WI38 (cell line): ENCODE measurements around the gene BLM.
"Not testable (repeated sequence)": the region's sequence is repeated elsewhere in the genome, so short reads cannot be mapped to it uniquely, and the experiment has no call there.

Experiments used
- H3K4me3 ChIP-seq: 2 replicates; pipeline ENCODE4 v1.5.1; 2011; ENCODE audit warnings: low read depth, mild to moderate bottlenecking, control low read depth, low read length
- TF ChIP-seq, protein P1 (sequence below): IDR thresholded peaks from 2 replicates; pipeline ENCODE4 v1.5.1; 2012; ENCODE audit warnings: low read depth, mild to moderate bottlenecking, control low read depth, low read length

The BLM gene

GRCh38 chr15:90685591-90686434 lies 31.3 kb upstream of the BLM start:
- H3K4me3 ChIP-seq, result no peak overlapping the region
- TF ChIP-seq, protein P1, sequence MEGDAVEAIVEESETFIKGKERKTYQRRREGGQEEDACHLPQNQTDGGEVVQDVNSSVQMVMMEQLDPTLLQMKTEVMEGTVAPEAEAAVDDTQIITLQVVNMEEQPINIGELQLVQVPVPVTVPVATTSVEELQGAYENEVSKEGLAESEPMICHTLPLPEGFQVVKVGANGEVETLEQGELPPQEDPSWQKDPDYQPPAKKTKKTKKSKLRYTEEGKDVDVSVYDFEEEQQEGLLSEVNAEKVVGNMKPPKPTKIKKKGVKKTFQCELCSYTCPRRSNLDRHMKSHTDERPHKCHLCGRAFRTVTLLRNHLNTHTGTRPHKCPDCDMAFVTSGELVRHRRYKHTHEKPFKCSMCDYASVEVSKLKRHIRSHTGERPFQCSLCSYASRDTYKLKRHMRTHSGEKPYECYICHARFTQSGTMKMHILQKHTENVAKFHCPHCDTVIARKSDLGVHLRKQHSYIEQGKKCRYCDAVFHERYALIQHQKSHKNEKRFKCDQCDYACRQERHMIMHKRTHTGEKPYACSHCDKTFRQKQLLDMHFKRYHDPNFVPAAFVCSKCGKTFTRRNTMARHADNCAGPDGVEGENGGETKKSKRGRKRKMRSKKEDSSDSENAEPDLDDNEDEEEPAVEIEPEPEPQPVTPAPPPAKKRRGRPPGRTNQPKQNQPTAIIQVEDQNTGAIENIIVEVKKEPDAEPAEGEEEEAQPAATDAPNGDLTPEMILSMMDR, result no peak

DNA sequence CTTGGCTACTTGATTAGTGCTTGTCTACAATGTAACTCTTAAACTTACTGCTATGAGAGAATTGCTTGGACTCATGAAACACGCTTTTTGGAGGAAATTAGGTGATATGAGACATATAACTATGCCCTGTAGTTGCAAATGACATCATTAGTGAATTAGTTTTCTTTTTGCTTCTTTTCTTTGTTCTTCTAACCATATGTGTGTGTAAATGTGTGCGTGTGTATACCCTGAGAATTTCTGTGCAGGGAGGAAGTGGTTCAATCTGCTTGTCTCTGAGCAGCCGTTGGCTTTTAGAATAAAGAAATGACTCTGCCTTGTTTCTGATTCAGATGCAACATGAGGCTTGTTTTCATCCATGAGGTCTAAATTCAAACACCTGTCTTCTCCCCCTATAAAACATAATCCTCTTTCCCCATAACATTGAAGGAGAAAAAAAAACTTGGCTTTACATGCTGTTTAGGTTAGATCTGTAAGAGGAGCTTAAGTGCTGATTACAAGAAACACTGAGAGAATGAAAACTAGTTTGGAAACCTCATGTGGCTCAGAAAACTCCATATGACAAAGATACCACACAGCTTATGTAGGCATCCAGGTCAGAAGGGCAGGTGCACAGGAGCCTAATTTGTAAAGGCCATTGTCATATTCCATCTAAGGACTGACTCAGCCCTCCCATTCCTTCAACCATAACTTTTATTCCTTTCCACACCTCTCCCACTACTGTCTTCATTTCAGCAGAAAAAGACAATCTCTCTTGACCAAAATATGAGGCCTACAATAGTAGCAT lies 30.5 kb upstream of the BLM start:
- no peak overlapping the region for H3K4me3 ChIP-seq
- TF ChIP-seq, protein P1, result no peak

- H3K4me3 ChIP-seq, result not testable (repeated sequence)
These were observed 27.7 kb upstream of the BLM start for GRCh38 chr15:90689326-90689961.

DNA sequence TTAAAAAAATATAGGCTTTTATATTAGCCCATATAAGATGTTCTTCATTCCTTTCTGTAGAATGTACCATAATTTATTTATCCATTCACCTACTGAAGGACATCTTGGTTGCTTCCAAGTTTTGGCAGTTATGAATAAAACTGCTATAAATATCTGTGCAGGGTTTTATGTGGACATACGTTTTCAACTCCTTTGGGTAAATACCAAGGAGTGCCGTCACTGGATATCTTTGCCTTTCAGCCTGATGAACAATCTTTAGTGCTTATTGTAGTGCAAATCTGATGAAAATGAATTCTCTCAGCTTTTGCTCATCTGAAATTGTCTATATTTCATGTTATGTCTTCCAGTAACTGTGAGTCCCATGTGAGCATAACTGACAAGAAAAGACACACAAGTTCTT lies 26.6 kb upstream of the BLM start:
- TF ChIP-seq, protein P1, result no peak
- H3K4me3 ChIP-seq, result no peak overlapping the region

GRCh38 chr15:90691369-90691768 lies 25.8 kb upstream of the BLM start:
- H3K4me3 ChIP-seq, result no peak overlapping the region
- TF ChIP-seq, protein P1, result no peak

- H3K4me3 ChIP-seq, result no peak overlapping the region
- TF ChIP-seq, protein P1, result no peak
These were observed 25.0 kb upstream of the BLM start for GRCh38 chr15:90691982-90692773.

GRCh38 chr15:90694987-90695386 lies 22.2 kb upstream of the BLM start:
- H3K4me3 ChIP-seq, result no peak overlapping the region
- TF ChIP-seq, protein P1, result no peak
